Suprapubic skin (tissue), 4 donors: ENCODE results near the gene ACP4. TPM values are rescaled to one million over a fixed set of nuclear protein-coding genes. Genes with fewer than 3 reads are reported as not detected.

Source experiments
- DNase-seq, 2 donors: peaks; one replicate each; pipeline ENCODE4 v3.0.0-alpha.2; 2019; ENCODE audit warnings: low spot score in 2 of 2
- H3K27ac ChIP-seq: fragments of 200-600 bp; sonication (generic); one replicate; pipeline ENCODE4 v1.5.1; 2019
- H3K27me3 ChIP-seq: fragments of 200-600 bp; sonication (generic); one replicate; pipeline ENCODE4 v1.5.1; 2019
- H3K36me3 ChIP-seq: fragments of 200-600 bp; sonication (generic); one replicate; pipeline ENCODE4 v1.5.1; 2019
- H3K4me1 ChIP-seq: fragments of 200-600 bp; sonication (generic); one replicate; pipeline ENCODE4 v1.5.1; 2019
- H3K4me3 ChIP-seq: fragments of 200-600 bp; sonication (generic); one replicate; pipeline ENCODE4 v1.5.1; 2019; ENCODE audit warnings: mild to moderate bottlenecking
- H3K9me3 ChIP-seq: fragments of 200-600 bp; sonication (generic); one replicate; pipeline ENCODE4 v1.5.1; 2019
- CTCF ChIP-seq, 2 donors: fragments of 200-600 bp in 1 of 2; fragments of 450-650 bp in 1 of 2; sonication (generic) in 1 of 2; IDR thresholded peaks; one replicate each; pipeline ENCODE4 v1.5.1; 2016 to 2019; ENCODE audit warnings: antibody characterized with exemption in 2 of 2, mild to moderate bottlenecking in 1 of 2, moderate library complexity in 1 of 2
- EP300 ChIP-seq: sonication (generic); formaldehyde crosslinking; IDR thresholded peaks from one replicate; pipeline ENCODE4 v1.6.1; 2017; ENCODE audit warnings: antibody characterized with exemption
- POLR2A ChIP-seq, 2 donors: fragments of 450-650 bp; IDR thresholded peaks; one replicate each; pipeline ENCODE4 v1.6.1; 2017; ENCODE audit warnings: antibody characterized with exemption in 2 of 2, mild to moderate bottlenecking in 2 of 2, moderate library complexity in 2 of 2
- POLR2AphosphoS5 ChIP-seq, 3 donors: sonication (generic); formaldehyde crosslinking; IDR thresholded peaks; one replicate each; pipeline ENCODE4 v1.6.1; 2017; ENCODE audit warnings: antibody characterized with exemption in 3 of 3
- WGBS: methylation state at CpG from one replicate; pipeline ENCODE4 v1.1.5; 2018; 5-methylcytosine and 5-hydroxymethylcytosine counted together
- total RNA-seq, 4 donors: library from RNA; depleted of rRNA; stranded (reverse); fragments of >200 nt; gene quantifications; one replicate each; pipeline ENCODE4 v1.1.0, GENCODE V29; 2016

ACP4 gene
- total RNA-seq, 4 donors from 2014 or later, result 0.49 to 0.97 TPM; not detected in 2

- no peaks in the 10 kb centered on the region for H3K9me3 ChIP-seq
- WGBS, result 79% methylated on average over 17 of the region's 47 CpGs
- H3K4me3 ChIP-seq, result no peak overlapping the region
- H3K36me3 ChIP-seq, result peaks cover 3% of the 10 kb centered on the region
- H3K4me1 ChIP-seq, result peaks cover 11% of the 10 kb centered on the region
- no peak for TF ChIP-seq POLR2AphosphoS5 (IDR thresholded peaks at IDR 0.05)
- no peak for TF ChIP-seq CTCF (IDR thresholded peaks at IDR 0.05)
- no peak for TF ChIP-seq POLR2A (IDR thresholded peaks at IDR 0.05)
- no peak for TF ChIP-seq EP300
- no peak for DNase-seq
- H3K27me3 ChIP-seq, result no peaks in the 10 kb centered on the region
- no peak overlapping the region for H3K27ac ChIP-seq
Measured at GRCh38 chr19:50791594-50792271, 1.5 kb downstream of the ACP4 start.

GRCh38 chr19:50792272-50793250, 2.3 kb downstream of the ACP4 start:
- WGBS, result 83% methylated on average over 11 of the region's 13 CpGs
- Histone ChIP-seq H3K27ac (no peak overlapping the region), H3K9me3 (no peaks in the 10 kb centered on the region), H3K27me3 (no peaks in the 10 kb centered on the region), H3K4me1 (peaks cover 11% of the 10 kb centered on the region), H3K36me3 (peaks cover 11% of the 10 kb centered on the region), H3K4me3 (no peak overlapping the region)
- DNase-seq, result no peak
- no peak for TF ChIP-seq CTCF (IDR thresholded peaks at IDR 0.05)
- TF ChIP-seq POLR2A (IDR thresholded peaks at IDR 0.05), result no peak
- TF ChIP-seq POLR2AphosphoS5 (IDR thresholded peaks at IDR 0.05), result no peak
- TF ChIP-seq EP300, result no peak

- DNase-seq, result no peak
- no peak for TF ChIP-seq POLR2A (IDR thresholded peaks at IDR 0.05)
- H3K9me3 ChIP-seq, result no peaks in the 10 kb centered on the region
- peaks cover 22% of the 10 kb centered on the region for H3K36me3 ChIP-seq
- no peaks in the 10 kb centered on the region for H3K27me3 ChIP-seq
- H3K4me3 ChIP-seq, result no peak overlapping the region
- H3K4me1 ChIP-seq, result peaks cover 11% of the 10 kb centered on the region
- H3K27ac ChIP-seq, result no peak overlapping the region
- 62% methylated on average over 10 of the region's 11 CpGs for WGBS
Measured at GRCh38 chr19:50793558-50794065, 3.4 kb downstream of the ACP4 start.

GRCh38 chr19:50794074-50794875, 4.1 kb downstream of the ACP4 start:
- TF ChIP-seq POLR2A (IDR thresholded peaks at IDR 0.05), result no peak
- no peak for TF ChIP-seq CTCF (IDR thresholded peaks at IDR 0.05)
- no peak for TF ChIP-seq EP300
- no peak for TF ChIP-seq POLR2AphosphoS5 (IDR thresholded peaks at IDR 0.05)
- Histone ChIP-seq H3K36me3 (peaks cover 28% of the 10 kb centered on the region), H3K4me1 (peaks cover 11% of the 10 kb centered on the region), H3K27me3 (no peaks in the 10 kb centered on the region), H3K27ac (no peak overlapping the region), H3K4me3 (no peak overlapping the region), H3K9me3 (no peaks in the 10 kb centered on the region)
- DNase-seq, result no peak
- WGBS, result 18% methylated on average over 14 of the region's 16 CpGs

- Histone ChIP-seq H3K27ac (no peak overlapping the region), H3K4me1 (peaks cover 11% of the 10 kb centered on the region), H3K9me3 (no peaks in the 10 kb centered on the region), H3K27me3 (no peaks in the 10 kb centered on the region), H3K4me3 (no peak overlapping the region), H3K36me3 (peaks cover 36% of the 10 kb centered on the region)
- TF ChIP-seq POLR2A (IDR thresholded peaks at IDR 0.05) (no peak), POLR2AphosphoS5 (IDR thresholded peaks at IDR 0.05) (no peak), CTCF (IDR thresholded peaks at IDR 0.05) (no peak), EP300 (no peak)
- DNase-seq, result no peak
- whole genome bisulfite sequencing, result 39% methylated on average over 8 of the region's 18 CpGs
Measured at GRCh38 chr19:50794876-50795663, 4.9 kb downstream of the ACP4 start.
